Erythroblast (primary cell): Measurements from ENCODE around the gene S100A8.

Experiments
- GATA1 ChIP-seq: IDR thresholded peaks from 2 replicates; pipeline ENCODE4 v1.6.1; 2011; ENCODE audit warnings: low read depth, mild to moderate bottlenecking, control low read depth, low read length, moderate library complexity
- POLR2A ChIP-seq: IDR thresholded peaks from 2 replicates; pipeline ENCODE4 v1.6.1; 2011; ENCODE audit warnings: mild to moderate bottlenecking, low read length

DNA sequence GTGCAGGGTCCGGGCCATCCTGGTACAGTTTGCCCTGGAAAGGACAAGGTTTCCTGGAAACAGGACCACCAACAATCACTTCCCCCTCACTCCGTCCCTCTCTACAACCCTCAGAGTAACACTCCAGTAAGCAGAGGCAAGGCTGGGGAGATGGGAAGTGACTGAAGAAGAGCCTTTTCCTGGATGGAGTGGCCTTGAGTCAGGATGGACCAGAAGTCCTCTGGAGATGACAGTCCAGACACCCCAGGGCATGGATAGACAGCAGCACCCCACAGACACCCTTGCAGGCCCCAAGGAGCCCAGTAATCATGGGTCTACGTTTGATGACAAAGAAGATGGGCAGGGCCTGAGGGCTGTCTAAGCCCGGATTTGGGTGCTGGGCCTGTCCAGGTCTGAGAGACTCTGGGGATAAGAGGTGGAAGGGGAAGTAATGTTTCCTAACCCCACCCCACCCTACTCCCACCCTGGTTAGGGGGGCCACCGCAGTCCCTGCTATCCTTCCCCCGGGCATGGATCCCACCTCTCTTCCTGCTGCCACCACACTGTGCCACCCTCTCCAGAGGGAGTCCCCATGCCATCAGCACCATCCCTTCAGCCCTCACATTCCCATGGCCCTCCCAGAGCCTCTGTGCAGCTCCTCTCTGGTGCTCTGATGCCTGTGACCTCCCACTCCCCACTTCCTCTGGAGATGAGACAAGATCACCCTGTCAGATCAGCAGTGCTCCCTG is 7.2 kb upstream of the S100A8 start:
- no peak for TF ChIP-seq POLR2A
- TF ChIP-seq GATA1 = no peak
